GM19467 (cell line): Measurements from ENCODE around the gene PIK3C2A.

Source experiments
- ATAC-seq: cut with Tn5 transposase; IDR thresholded peaks from one replicate; pipeline ENCODE4 v1.9.1; 2021; ENCODE audit warnings: mild to moderate bottlenecking, moderate library complexity; ENCODE audit not compliant: unreplicated experiment

PIK3C2A gene

GRCh38 chr11:17214338-17214737 lies 6.6 kb upstream of the PIK3C2A start:
- no peak for ATAC-seq

- no peak for ATAC-seq
Observed at GRCh38 chr11:17211286-17211685, 3.5 kb upstream of the PIK3C2A start.

DNA sequence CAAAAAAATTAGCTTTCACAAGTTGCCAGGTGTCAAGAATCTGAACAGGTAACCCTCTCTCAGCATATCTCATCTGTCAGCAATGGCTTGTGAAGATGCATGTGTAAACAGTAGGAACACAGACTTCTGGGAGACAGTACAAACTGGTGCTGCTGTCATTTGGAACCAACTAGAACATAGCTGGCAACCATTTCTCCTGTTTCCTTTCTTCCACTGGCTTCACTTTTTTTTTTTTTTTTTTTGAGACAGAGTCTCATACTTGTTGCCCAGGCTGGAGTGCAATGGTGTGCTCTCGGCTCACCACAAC lies 2.1 kb upstream of the PIK3C2A start:
- ATAC-seq: no peak

- peak; percentile 42 for ATAC-seq
Observed at GRCh38 chr11:17208257-17208999, 642 bp upstream of the PIK3C2A start.

GRCh38 chr11:17206463-17206862 lies 1.3 kb downstream of the PIK3C2A start:
- no peak for ATAC-seq

GRCh38 chr11:17197431-17197898 lies 10.3 kb downstream of the PIK3C2A start:
- ATAC-seq: no peak

GRCh38 chr11:17188675-17189074 lies 19.1 kb downstream of the PIK3C2A start:
- ATAC-seq: no peak

GRCh38 chr11:17186932-17187692 lies 20.7 kb downstream of the PIK3C2A start:
- no peak for ATAC-seq

DNA sequence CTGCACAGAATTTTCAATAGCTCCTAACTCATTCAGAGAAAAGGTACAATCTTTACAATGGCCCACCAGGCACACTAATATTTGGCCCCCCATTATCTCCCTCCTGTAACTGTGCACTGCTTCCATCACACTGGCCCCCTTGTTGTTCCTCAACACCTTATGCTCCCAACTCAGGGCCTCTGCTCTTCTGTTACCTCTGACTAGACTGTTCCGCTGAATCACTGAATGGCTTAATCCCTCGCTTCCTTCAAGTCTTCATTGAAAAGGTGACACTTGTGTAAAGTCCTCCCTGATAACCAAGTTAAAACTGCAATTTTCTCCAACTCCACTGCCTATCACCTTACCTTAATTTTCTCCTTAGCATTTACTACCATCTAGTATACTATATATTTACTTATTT lies 21.8 kb downstream of the PIK3C2A start:
- no peak for ATAC-seq

- no peak for ATAC-seq
Observed at GRCh38 chr11:17184882-17185587, 22.8 kb downstream of the PIK3C2A start.

- ATAC-seq: no peak
Observed at GRCh38 chr11:17183836-17184235, 23.9 kb downstream of the PIK3C2A start.

GRCh38 chr11:17179970-17180369 lies 27.8 kb downstream of the PIK3C2A start:
- no peak for ATAC-seq

DNA sequence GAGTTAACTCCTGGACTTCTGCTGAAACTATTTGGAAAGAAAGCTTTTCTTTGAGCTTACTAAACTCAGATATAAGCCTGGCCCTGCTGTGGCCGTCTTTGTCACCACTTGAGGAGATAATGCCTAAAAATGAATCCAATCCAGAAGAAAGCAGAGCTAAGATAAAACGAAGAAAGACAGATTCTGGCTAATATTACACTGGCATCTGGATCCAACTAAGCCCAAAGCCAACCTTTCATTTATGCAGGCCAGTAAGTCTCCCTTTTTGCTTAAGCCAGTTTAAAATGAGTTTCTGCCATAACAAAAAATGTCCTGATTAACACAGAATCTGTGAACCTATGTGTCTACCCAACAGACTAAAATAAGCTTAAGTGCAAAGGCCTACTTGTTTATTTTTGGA lies 34.5 kb downstream of the PIK3C2A start:
- no peak for ATAC-seq

GRCh38 chr11:17171916-17172315 lies 35.9 kb downstream of the PIK3C2A start:
- no peak for ATAC-seq

- no peak for ATAC-seq
Observed at GRCh38 chr11:17171343-17171742, 36.4 kb downstream of the PIK3C2A start.

- ATAC-seq: no peak
Observed at GRCh38 chr11:17169876-17170275, 37.9 kb downstream of the PIK3C2A start.

GRCh38 chr11:17165247-17165890 lies 42.4 kb downstream of the PIK3C2A start:
- no peak for ATAC-seq

- ATAC-seq: no peak
Observed at GRCh38 chr11:17164361-17165246, 43.2 kb downstream of the PIK3C2A start.

- ATAC-seq: no peak
Observed at GRCh38 chr11:17163736-17164135, 44.0 kb downstream of the PIK3C2A start.

DNA sequence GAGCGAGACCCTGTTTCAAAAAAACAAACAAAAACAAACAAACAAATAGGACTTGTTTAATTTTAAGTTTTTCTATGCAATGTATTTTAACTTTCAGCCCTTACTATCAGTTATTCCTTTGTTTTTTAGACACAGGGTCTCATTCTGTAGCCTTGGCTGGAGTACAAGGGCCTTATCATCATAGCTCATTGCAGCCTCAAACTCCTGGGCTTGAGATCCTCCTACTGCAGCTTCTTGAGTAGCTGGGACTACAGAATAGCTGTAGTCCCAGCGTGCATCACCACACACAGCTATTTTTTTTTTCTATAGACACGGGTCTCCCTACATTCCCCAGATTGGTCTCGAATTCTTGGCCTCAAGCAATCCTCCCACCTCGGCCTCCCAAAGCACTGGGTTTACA lies 44.5 kb downstream of the PIK3C2A start:
- ATAC-seq: no peak
